T-helper 2 cell treated with Interferon-gamma antibody and Interleukin-4, amounts not matched to agents 100 ng/mL and 5 ng/mL, for 36 hours (primary cell): ENCODE measurements around the gene RADIL. TPM values are rescaled to one million over a fixed set of nuclear protein-coding genes. Genes with fewer than 3 reads are reported as not detected.

ENCODE experiments used
- intact Hi-C: fragments of 100-400 bp; cut with micrococcal nuclease; formaldehyde crosslinking; loops from one replicate; pipeline ENCODE4 v1.15.1; 2023
- total RNA-seq: library from RNA; stranded (reverse); gene quantifications from 2 replicates; pipeline ENCODE4 v1.2.3, GENCODE V29; 2022

RADIL gene
- total RNA-seq, 1 donor from 2014 or later: 0.27 TPM

DNA sequence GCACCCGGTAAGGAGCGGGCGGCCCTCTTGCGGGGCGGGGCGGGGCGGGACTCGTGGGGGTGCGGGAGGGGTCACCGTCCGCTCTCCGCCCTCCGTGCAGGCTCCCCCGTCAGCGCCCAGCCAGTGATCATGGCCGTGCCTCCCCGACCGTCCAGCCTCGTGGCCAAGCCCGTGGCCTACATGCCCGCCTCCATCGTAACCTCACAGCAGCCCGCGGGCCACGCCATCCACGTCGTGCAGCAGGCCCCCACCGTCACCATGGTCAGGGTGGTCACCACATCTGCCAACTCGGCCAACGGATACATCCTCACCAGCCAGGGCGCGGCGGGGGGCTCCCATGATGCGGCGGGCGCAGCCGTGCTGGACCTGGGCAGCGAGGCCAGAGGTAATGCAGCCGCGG, 124.3 kb downstream of the RADIL start:
- intact Hi-C loops: no loop called here

DNA sequence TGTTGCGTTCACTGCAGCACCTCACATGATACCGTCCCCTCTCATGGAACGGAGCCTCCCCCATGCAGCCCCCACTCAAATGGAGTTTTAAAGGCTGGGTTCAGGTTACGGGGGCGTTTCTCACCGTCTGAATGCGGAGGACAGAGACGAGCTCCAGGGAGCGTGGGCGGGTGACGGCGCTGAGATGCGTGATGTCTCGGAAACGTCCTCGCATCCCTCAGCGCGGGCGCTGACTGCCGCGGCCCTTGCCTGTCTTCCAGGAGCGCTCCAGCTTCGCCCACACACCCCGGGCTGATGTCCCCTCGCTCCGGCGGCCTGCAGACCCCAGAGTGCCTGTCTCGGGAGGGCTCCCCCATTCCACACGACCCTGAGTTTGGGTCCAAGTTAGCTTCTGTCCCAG, 124.7 kb downstream of the RADIL start:
- intact Hi-C loops: no loop called here

DNA sequence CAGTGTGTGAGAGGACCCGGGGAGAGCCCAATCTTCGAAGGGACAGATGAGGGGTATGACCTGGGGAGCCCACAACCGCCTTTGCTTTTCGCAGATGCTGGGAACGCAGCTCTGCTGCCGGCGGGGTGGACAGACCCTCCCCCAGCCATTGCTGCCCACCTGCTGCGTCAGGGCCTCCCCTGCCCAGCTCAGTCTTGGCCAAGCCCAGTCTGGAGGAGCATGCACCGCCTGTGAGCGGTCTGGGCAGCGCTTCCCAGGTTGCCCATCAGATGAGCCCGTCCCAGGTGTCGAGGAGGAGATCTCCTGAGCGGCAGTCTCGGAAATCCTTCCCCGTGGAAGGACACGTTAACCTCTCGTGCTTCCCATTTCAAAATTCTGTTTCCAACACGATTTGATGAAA, 125.4 kb downstream of the RADIL start:
- intact Hi-C loops: no loop called here

DNA sequence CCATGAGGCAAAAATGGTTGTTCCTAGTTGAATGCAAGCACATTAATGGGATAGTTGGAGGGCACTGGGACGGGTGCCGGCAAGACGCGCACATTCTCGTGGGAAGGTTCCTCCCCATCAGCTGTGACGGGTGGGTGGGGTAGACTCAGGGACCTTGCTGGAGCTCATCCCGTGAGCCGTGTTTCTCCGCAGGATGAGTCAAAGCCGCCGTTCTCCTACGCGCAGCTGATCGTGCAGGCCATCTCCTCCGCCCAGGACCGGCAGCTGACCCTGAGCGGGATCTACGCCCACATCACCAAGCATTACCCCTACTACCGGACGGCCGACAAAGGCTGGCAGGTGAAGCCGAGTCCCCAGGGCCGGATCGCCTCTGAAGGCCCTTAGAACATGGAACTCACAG, 128.5 kb downstream of the RADIL start:
- intact Hi-C loops: no loop called here

DNA sequence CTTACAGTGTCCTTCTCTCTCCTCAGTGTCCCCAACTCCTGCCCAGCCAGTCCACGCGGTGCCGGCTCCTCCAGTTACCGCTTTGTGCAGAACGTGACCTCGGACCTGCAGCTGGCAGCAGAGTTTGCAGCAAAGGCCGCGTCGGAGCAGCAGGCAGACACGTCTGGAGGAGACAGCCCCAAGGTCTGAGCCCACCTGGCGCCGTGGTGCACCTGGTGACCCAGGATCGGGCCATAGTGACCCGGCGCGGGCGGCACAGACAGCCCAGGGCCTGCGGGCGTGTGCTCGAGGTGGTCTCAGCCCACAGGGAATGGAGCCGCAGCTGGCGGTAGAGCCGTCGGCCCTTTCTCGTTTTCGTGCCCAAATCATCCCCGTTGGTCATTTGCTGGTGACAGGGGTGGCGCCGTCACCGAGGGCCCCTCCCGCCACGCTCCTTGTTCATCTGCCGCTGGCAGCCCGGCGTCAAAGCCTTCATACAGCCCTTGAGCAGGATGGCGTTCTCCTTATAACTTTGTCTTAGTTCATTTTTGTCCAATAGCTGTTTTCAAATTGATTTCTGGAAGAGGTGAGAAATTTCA, 129.0 kb downstream of the RADIL start:
- intact Hi-C loops: loop anchor here (1.0 kb wide), 1 partner anchor 143 kb away; no protein-coding TSS in a partner anchor

DNA sequence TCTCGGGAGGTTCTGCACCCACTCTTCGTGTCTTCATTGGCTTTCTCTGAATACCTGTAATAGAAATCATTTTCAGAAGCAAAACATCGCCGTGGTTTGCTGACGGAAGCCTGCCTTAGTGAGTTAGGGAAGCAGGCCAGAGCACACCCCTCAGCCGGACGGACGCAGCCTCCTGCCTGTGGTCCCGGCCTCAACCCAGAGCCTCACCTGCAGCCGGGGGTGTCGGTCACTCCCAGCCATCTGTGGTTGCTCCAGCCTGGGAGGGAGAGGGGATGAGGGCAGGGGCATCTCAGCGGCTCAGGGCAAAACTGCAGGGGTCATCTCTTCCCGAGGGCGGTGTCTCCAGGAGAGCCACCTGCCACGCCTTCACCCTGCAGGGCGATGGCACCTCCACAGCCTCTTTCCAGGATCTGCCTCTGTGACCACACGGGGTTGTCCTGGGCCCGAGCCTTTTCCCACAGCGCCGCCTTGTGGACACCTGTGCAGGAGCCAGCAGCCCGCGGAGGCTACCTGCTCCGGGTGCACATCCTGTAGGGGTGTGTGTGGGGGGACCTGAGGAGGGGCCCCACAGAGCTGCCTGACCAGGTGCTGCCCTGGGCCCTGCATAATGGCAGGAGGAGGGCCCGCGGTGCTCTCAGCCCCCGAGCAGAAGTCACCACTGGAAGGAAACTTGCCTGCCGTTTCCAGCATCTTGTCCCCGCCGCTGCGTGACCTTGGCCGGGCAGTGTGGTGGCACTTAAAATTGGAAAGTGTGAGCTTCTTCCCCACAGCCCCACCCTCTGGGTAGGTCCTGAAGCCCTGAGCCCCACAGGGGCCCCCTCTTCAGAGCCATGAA, 129.7 kb downstream of the RADIL start:
- intact Hi-C loops: loop anchor here (1.0 kb wide), 1 partner anchor 143 kb away; no protein-coding TSS in a partner anchor

DNA sequence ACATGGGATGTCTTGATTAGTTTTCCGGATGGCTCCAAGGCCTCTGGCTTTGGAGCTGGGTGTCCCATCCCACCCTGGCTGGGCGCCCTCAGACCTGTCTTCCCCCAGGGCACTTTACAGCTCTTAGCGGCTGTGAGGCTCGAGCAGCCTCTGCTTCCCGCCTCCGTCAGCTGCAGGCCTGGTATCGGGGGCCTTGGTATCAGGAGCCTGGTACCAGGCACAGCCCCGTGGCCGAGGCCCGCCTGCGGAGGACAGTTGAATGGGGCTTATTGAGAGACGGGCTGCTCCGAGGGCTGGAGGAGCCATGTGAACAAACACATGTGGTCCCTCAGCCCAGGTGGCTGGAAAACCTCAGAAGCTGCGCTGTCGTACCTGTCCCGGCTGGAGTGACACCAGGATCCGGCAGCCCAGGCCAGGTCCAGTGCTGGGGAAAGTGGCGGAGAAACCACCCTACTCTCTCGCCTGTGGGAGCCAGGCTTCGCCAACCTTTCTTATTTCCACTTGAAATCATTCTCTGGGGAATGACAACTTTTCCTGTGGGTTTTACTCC, 132.0 kb downstream of the RADIL start:
- intact Hi-C loops: no loop called here

DNA sequence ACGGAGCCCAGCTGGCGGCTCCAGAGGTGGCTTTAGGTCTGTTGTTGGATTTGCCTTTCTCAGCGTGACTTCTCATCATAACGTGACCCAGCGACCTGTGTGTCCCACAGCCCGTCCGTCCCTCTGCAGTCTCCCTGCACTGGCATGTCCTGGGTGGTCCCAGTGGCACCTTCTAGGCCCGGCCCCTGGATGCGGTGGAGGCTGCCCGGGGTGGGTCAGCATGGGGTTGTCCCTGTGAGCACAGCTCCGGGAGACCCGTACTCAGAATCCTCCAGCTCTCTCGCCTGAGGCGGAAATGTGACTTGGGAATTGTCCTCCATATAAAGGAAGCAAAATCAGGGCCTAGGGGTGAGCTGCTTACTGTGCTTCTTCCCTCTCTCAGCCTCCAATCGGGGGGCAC, 133.7 kb downstream of the RADIL start:
- intact Hi-C loops: no loop called here

DNA sequence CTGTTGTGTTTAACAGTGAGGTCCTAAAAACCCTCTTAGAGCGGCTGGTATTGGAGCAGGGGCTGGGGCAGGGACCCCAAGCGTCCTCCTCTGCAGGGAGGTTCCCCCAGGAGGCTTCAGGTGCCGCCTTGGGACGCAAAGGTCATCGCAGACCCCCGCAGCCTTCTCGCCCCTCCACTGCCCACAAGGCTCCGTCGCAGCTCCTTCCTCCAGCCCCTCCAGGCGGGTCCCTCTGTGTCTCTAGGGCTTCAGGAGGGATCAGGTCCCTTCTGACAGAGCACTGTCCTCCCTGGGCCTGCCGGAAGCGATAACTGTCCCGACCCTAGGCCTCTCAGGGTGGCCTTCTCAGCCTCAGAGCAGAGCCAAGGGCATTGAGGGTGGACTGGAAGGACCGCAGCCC, 134.2 kb downstream of the RADIL start:
- intact Hi-C loops: no loop called here

Other genes with a start within 250 kb of the RADIL start
- 31.6 and 32.8 TPM in 2 replicates for gene FOXK1, start 201.4 kb downstream of the RADIL start, total RNA-seq
- 60.4 and 66.3 TPM in 2 replicates for gene AP5Z1, start 108.1 kb downstream of the RADIL start, total RNA-seq
- gene PAPOLB, start 21.7 kb downstream of the RADIL start, total RNA-seq: not detected in 2 replicates
- not detected in 2 replicates for gene MMD2, start 75.5 kb upstream of the RADIL start, total RNA-seq
- gene RBAK, start 162.1 kb upstream of the RADIL start, total RNA-seq: 12.3 and 15.4 TPM in 2 replicates